ENCODE results near the gene TRIM34. TPM values are rescaled to one million over a fixed set of nuclear protein-coding genes. Genes with fewer than 3 reads are reported as not detected.

TRIM34 gene
- total and polyA plus RNA-seq, 2 donors (not counting 1 experiment from before 2014, with no cell fraction given) = 21.9 to 29.1 TPM

DNA sequence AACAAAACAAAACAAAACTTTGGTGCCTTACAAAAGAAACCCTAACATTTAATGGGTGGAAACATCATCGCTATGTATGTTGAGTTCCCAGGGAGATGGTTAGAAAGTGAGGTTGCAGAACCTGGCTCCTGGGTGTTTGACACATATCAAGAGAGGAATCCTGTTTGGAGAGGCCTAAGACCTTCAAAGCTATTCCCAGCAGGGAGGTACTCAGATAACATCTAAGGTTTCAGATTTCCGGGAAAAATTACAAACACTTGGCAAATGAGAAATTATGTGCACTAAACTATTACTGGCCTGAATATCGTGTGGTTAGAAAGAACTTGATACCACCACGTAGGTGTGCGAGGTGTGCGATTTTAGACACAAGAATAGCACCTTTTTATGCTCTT, 41.6 kb downstream of the TRIM34 start:
- Histone ChIP-seq H4K20me1 (ENCODE audit: control insufficient read depth, insufficient read depth, low read length, poor library complexity, severe bottlenecking) (no peaks in the 10 kb centered on the region), H3K4me1 (ENCODE audit: control insufficient read depth in 2 of 2, insufficient read depth in 2 of 2, low read length in 2 of 2) (no peaks in the 10 kb centered on the region), H2AFZ (ENCODE audit: insufficient read depth, low read depth, low read length, poor library complexity, severe bottlenecking) (no peak overlapping the region), H3K36me3 (replicated peaks in 1 of 2; ENCODE audit: control extremely low read depth in 1 of 2, control insufficient read depth in 1 of 2, extremely low read depth in 1 of 2, insufficient read depth in 2 of 2, low read length in 1 of 2) (peaks cover 2 to 47% of the 10 kb centered on the region in 2 experiments), H3K27ac (ENCODE audit: low read length in 2 of 2) (no peak overlapping the region), H3K27me3 (replicated peaks in 1 of 4; ENCODE audit: control extremely low read depth in 1 of 4, control insufficient read depth in 3 of 4, insufficient read depth in 4 of 4, low read length in 3 of 4) (no peaks in the 10 kb centered on the region), H3K4me2 (replicated peaks; ENCODE audit: low read depth, low read length, poor library complexity, severe bottlenecking) (no peak overlapping the region), H3K9ac (ENCODE audit: low read length) (no peak overlapping the region), H3K4me3 (ENCODE audit: control extremely low read depth in 1 of 5, extremely low read depth in 1 of 5, insufficient read depth in 1 of 5, low read depth in 2 of 5, low read length in 4 of 5) (no peak overlapping the region), H3K79me2 (ENCODE audit: control insufficient read depth, insufficient read depth, low read length) (peaks cover 7% of the 10 kb centered on the region), H3K9me3 (ENCODE audit: control extremely low read depth in 1 of 3, control insufficient read depth in 2 of 3, insufficient read depth in 1 of 3, low read length in 2 of 3) (no peaks in the 10 kb centered on the region)
- TF ChIP-seq EZH2 (IDR thresholded peaks at IDR 0.05; ENCODE audit: borderline replicate concordance, insufficient read depth, low read depth, low read length, poor library complexity, severe bottlenecking) = no peak
- TF ChIP-seq, protein P1, sequence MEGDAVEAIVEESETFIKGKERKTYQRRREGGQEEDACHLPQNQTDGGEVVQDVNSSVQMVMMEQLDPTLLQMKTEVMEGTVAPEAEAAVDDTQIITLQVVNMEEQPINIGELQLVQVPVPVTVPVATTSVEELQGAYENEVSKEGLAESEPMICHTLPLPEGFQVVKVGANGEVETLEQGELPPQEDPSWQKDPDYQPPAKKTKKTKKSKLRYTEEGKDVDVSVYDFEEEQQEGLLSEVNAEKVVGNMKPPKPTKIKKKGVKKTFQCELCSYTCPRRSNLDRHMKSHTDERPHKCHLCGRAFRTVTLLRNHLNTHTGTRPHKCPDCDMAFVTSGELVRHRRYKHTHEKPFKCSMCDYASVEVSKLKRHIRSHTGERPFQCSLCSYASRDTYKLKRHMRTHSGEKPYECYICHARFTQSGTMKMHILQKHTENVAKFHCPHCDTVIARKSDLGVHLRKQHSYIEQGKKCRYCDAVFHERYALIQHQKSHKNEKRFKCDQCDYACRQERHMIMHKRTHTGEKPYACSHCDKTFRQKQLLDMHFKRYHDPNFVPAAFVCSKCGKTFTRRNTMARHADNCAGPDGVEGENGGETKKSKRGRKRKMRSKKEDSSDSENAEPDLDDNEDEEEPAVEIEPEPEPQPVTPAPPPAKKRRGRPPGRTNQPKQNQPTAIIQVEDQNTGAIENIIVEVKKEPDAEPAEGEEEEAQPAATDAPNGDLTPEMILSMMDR (IDR thresholded peaks at IDR 0.05) = no peak
- Mint-ChIP-seq H3K27ac (no peak overlapping the region), H3K4me1 (no peaks in the 10 kb centered on the region), H3K4me3 (no peak overlapping the region), H3K9me3 (ENCODE audit: insufficient read depth) (no peaks in the 10 kb centered on the region), H3K27me3 (no peaks in the 10 kb centered on the region)
- WGBS (ENCODE audit: insufficient coverage) = 95% methylated on average over 2 of the region's 6 CpGs
- ChIA-PET POLR2A (no interaction called here), CTCF (interaction anchor here (0.7 kb wide), 1 partner anchor 89 kb away, joined by 3 read pairs; no protein-coding TSS in a partner anchor)
- intact Hi-C loops (cut with micrococcal nuclease) = no loop called here
- ATAC-seq (ENCODE audit: low read depth) (no peak), DNase-seq (no peak)

DNA sequence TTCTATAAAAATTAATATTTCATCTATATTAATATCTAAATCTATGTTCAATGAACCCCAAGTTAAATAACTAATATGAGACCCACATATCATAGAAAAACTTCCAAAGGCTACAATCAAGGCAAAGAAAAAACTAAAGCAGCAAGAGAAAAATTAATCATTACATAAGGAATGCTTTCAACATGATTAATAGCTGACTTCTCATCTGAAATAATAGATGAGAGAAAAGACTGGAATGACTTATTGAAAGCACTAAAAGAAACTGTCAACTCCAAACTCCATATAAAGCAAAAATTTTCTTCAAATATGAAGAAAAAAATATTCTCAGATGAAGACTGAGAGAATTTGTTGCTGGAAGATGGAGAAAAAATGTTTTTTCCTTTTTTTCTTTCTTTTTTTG, 47.0 kb downstream of the TRIM34 start:
- Histone ChIP-seq H3K36me3 (replicated peaks in 1 of 2; ENCODE audit: control extremely low read depth in 1 of 2, control insufficient read depth in 1 of 2, extremely low read depth in 1 of 2, insufficient read depth in 2 of 2, low read length in 1 of 2) (peaks cover 4 to 27% of the 10 kb centered on the region in 2 experiments), H3K9me3 (ENCODE audit: control extremely low read depth in 1 of 3, control insufficient read depth in 2 of 3, insufficient read depth in 1 of 3, low read length in 2 of 3) (no peaks in the 10 kb centered on the region), H4K20me1 (ENCODE audit: control insufficient read depth, insufficient read depth, low read length, poor library complexity, severe bottlenecking) (no peaks in the 10 kb centered on the region), H3K4me2 (replicated peaks; ENCODE audit: low read depth, low read length, poor library complexity, severe bottlenecking) (no peak overlapping the region), H3K4me3 (ENCODE audit: control extremely low read depth in 1 of 5, extremely low read depth in 1 of 5, insufficient read depth in 1 of 5, low read depth in 2 of 5, low read length in 4 of 5) (no peak overlapping the region), H3K4me1 (ENCODE audit: control insufficient read depth in 2 of 2, insufficient read depth in 2 of 2, low read length in 2 of 2) (no peaks in the 10 kb centered on the region), H2AFZ (ENCODE audit: insufficient read depth, low read depth, low read length, poor library complexity, severe bottlenecking) (no peak overlapping the region), H3K79me2 (ENCODE audit: control insufficient read depth, insufficient read depth, low read length) (peaks cover 22% of the 10 kb centered on the region), H3K27ac (ENCODE audit: low read length in 2 of 2) (no peak overlapping the region), H3K9ac (ENCODE audit: low read length) (no peak overlapping the region), H3K27me3 (replicated peaks in 1 of 4; ENCODE audit: control extremely low read depth in 1 of 4, control insufficient read depth in 3 of 4, insufficient read depth in 4 of 4, low read length in 3 of 4) (no peaks in the 10 kb centered on the region)
- DNase-seq (no peak), ATAC-seq (ENCODE audit: low read depth) (no peak)
- H3K27ac Mint-ChIP-seq = no peak overlapping the region
- POLR2A ChIA-PET = no interaction called here
- intact Hi-C loops (cut with micrococcal nuclease) = loop anchor here (5.0 kb wide), 1 partner anchor 40 kb away; no protein-coding TSS in a partner anchor
- no peak for TF ChIP-seq EZH2 (IDR thresholded peaks at IDR 0.05; ENCODE audit: borderline replicate concordance, insufficient read depth, low read depth, low read length, poor library complexity, severe bottlenecking)
- TF ChIP-seq, protein P1 (IDR thresholded peaks at IDR 0.05) = no peak
- CTCF ChIA-PET = interaction anchor here (0.7 to 1.7 kb wide), 2 partner anchors 12 to 1081 kb away, joined by 3 to 6 read pairs; no protein-coding TSS in a partner anchor
- H3K9me3 Mint-ChIP-seq (ENCODE audit: insufficient read depth) = no peaks in the 10 kb centered on the region
- H3K27me3 Mint-ChIP-seq = no peaks in the 10 kb centered on the region
- H3K4me1 Mint-ChIP-seq = peaks cover 2% of the 10 kb centered on the region
- H3K4me3 Mint-ChIP-seq = no peak overlapping the region
